HS-27A (cell line): ENCODE results near the gene HES5.

ENCODE experiments used
- DNase-seq: peaks from one replicate; pipeline ENCODE4 v3.0.0-alpha.2; 2012; ENCODE audit warnings: low read depth, missing footprints

HES5 gene

DNA sequence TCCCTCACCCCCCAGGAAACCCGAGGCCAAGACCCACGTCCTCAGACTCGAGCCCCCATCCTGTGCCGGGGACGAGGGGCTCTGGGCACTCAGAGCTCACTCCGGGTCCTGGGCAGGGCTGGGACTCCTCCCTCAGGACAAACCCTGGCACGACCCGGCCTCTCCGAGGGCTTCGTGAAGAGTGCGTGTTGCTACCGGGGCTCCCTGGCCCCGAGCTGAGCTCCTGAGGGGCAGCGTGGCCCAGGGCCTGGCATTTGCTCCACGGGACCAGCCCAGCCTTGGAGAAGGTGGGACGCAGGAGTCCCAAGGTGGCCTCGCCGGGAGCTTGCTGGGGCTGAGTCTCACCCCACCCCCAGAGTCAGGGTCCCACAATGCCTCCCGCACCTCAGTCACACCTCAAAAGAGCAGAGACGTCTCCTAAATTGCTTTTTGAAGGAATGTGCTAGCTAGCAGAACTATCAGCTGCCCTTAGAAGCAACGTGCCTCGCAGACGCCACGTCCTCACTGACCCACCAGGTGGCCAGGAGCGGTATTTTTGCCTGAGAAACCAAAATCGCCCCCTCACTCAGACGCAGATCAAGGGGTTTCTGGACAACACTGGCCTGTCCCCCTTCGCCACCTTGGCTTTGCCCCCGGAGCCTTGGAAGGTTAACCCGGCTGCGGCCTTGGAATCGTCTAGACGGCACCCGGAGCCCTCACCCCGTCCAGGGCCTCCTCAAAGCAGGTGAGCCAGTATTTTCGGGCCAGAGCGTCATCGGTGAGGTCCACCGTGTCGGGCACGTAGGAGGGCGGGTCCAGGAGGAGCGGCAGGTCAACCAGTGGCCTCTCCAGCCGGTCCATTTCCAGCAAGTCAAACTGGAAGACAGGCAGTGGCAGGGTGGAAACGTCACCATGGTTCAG lies 14.9 kb downstream of the HES5 start:
- no peak for DNase-seq

DNA sequence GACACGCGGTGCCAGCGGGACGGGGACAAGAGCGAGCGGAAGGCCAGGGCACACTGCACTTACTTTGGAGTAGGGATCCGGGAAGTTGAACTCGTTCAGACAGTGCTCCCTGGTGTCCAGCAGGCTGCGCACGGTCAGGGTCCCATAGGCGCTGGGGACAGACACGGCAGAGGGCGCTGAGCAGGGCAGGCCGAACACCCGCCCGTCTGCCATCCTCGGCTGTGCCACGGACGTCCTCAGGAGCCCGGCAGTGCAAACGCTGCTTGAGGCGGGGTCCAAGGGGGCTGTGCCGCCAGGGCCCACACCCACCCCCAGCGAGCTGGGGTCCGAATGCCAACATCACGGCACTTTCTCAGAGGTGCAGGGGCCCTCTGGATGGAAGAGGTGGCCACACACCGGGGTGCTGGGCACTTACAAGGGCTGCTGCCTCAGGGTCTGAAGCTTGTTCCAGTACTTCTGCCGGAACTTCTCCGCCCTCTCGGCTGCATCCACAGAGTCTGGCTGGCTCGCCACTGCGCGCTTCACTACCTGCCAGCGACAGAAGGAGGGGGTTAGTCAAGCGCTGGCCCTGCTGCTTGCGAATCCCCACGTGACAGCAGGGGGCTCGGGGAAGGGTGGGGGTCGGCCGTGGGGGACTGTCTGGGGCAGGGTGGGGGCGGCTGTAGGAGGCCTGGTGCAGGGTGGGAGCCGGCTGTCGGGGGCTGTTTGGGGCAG lies 16.0 kb downstream of the HES5 start:
- no peak for DNase-seq

DNA sequence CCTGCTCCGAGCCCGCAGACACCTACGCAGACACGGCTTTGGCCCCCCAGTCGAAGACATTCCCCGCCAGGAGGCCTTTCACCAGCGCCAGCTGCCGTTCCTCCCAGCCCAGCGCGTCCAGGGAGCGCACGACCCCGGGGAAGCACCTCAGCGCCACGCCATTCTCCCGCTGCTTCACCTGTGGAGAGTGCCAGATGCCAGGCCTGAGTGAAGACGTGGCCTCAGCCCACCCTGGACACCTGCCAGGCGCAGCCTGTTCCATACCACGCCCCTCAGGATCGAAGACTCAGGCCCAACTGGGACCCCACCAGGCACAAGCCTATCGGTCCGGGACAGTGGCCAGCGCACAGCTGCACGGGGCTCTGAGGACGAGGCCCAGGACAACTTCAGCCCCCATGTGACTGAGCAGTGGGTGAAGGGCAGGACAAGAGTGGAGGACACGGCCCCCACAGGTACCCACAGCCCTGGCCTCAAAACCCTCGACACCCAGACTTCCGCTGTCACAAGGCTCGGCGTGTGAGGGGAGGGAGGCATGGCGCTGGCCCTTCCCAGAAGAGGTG lies 17.1 kb downstream of the HES5 start:
- DNase-seq, result no peak

DNA sequence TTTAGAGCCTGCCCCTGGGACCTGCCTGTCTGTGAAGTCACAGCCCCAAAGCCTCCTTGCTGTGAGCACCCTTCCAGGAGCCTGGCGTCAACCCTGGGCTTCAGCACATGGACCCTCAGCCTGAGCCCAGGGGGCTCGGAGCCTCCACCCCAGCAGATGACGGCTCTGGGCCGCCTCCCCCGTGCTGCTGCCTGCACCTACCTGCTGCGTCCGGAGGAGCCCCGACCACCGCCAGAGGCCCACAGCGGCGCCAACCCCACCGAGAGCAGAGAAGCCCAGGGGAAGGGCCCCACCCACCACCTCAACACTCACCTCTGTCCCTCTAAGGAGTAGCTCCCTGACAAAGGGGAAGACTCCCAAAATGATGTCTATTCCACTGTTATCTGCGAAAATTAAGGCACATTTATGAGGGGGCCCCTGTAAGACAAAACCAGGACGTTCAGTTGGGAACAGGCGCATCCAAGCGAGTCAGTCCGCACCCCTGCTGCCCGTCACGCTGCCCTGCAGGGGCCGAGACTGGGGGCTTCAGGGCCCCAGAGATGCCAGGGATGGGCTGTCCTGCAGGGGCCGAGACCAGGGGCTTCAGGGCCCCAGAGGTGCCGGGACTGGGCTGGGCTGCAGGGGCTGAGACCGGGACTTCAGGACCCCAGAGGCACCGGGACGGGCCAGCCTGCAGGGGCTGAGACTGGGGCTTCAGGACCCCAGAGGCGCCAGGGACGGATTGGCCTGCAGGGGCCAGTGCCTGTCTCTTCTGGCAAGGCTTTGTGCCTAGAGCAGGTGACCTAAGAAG lies 19.5 kb downstream of the HES5 start:
- DNase-seq, result no peak

DNA sequence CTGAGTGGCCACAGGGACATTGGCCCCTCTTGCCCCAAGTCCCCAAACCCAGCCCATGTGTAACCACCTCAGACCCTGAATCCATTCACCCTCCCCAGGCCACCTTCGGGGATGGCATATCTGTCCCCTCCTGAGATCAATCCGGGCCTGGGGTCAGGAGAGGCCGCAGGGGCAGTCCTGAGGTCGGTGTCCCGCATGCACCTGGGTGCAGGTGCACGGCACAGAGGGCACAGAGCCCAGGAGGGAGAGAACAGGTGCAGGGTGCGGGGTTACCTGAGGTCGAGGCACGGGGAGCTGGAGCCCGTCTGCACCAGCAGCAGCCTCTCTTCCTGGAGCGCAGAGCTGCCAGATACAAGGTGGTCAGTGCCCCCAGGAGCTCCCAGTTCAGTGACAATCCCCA lies 20.5 kb downstream of the HES5 start:
- DNase-seq, result no peak

DNA sequence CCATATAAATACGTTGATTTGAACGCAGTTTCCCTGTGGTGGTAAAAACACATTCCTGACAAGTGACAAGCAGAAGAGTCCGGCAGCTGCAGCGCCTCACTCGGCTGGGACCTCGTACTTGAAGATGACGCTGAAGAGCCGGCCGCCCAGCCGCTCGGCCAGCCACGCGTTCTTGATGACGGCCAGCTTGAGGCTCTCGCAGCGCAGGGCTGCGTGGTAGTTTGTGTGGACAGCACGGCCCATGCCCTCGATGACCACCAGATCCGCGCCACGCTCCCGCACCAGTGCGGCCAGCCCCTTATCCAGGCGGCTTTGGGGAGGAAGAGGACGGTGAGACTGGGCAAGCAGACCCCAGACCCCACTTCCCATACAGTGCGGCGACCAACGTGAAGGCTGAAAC lies 21.3 kb downstream of the HES5 start:
- DNase-seq, result no peak

DNA sequence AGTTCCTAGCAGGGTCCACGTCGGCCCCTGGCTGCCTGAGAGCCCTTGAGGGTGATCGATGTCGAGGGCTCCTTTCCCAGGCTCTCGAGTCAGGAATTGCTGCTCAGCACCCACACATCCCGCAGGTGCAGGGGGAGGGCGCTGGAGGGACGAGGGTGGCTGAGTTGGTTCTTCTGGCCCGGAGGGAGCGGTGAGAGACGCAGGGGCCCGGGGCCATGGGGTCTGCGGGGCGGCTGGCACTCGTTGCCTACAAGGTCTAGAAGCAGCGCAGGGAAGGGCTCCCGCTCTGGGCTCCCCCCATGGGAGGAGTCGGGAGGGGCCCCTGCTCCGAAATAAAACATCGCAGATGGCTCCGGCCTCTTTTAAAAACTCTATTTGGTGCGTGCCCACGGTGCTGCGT lies 21.9 kb downstream of the HES5 start:
- no peak for DNase-seq

DNA sequence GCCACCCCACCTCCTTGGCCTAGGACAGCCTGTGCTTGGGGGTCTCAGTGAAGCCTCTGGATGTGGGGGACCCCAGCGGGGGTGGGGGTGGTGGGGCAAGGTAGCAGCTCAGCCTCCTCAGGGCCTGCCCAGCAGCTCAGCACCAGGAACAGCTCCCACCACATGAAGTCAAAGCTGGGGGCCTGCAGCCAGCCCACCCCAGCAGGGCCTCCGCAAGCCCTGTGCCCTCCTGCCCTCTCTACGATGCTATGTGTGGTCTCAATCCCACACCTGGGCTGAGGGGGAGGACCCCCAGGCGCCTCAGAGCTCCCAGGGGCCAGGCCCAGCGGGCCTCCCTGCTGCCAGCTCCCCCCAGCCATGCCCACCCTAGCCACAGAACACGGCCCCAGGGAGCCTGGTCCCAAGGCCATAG lies 22.3 kb downstream of the HES5 start:
- no peak for DNase-seq

DNA sequence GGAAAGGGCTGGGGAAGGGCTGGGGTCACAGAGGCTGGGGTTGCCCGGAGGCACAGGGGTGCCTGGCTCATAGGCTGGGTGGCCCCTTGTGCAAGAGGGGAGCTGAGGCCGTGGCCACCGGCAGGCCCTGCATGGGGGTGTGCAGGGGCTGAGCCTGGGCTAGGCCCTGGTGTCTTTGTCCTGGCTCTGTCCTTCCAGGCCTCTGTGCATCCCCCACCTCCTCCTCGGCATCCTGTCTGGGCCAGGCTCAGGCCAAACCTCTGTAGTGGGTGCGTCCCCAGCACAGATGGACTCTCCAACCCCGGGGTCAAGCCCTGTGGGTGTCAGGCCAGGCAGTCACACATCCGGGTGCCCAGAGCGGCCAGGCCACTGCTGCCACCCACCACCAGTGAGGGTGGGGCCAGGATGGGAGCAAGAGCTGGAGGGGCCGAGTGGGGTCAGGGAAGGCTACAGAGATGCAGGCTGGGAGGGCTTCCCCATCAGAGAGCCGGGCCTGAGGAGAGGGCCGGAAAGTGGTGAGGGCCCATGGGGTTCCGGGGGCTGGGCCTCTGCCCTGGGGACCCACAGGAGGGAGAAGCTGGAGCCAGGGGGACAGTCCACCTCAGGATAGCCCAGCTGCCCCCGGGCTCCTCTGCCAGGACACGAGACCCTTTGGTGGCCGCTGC lies 23.0 kb downstream of the HES5 start:
- DNase-seq, result no peak

DNA sequence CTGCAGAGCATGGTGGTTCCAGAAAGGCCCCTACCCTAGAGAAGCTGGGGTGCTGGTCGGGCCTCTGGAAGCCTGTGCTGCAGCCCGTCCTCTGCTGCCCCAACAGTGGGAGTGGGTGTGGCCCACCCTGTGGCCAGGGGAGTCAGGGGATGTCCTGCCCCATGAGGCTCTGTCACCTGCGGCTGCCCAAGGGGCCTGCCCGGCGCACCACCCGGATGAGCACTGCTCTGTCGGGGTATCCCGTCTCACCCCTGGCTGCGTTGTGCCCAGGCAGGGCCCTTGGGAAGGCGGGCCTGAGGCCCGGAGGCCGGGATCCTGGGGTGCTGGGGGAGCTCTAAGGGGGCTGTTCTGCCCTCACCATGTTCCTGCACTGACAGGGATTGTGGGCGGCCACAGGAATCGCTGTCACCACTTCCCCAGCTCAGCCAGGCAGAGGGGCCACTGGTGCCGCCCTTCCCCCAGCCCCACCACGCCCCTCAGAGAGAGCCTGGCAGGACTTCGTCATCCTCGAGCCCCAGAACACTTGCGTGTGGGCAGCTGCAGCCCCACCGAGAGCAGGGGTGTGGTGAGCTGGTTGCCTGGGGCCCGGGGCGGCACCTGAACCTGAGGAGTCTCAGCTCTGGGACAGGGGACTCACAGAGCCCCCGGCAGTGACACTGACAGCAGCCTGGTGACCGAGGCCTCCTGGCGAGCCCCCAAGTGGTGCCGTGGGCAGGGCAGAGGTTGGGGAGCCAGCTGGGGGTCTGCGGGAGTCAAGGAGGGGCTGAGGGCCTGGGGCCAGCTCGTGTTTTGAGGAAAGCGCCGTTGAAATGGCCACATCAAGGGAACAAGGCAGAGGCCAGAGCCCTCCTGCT lies 23.8 kb downstream of the HES5 start:
- no peak for DNase-seq

DNA sequence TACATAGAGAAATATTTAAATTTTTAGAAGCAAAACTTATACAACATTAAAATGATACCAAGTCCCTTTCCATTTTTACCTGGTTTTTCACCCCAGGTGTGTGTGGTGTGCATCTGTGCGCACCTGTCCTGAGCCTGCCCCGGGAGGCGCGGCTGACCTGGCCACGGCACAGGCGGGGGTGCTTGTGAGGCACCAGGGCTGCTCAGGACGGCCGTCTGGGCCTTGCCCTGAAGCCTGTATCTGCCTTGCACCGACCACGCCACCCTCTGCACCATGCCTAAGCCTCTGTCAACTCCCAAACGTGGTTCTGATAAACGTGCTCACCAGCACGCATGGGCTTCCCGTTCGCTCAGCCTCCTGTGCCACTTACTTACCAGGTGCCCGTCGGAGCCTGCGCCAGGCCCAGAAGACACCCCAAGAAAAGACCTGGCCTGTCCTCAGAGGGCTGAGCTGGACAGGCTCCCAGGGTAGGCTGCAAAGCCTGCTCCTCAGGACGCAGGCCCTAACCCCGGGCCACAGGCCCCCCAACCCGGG lies 24.5 kb downstream of the HES5 start:
- DNase-seq, result no peak

DNA sequence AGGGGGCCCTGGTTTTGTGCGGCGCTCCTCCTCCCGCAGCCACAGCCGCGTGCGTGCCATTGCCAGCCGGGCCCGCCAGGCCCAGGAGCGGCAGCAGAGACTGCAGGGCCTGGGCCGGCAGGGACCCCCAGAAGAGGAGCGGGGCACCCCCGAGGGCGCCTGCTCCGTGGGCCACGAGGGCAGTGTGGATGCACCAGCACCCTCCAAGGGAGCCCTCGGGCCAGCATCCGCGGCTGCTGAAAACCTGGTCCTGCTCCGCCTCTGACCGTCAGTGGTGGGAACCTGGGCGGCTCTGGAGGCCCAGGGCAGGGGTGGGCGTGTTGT lies 25.2 kb downstream of the HES5 start:
- no peak for DNase-seq

DNA sequence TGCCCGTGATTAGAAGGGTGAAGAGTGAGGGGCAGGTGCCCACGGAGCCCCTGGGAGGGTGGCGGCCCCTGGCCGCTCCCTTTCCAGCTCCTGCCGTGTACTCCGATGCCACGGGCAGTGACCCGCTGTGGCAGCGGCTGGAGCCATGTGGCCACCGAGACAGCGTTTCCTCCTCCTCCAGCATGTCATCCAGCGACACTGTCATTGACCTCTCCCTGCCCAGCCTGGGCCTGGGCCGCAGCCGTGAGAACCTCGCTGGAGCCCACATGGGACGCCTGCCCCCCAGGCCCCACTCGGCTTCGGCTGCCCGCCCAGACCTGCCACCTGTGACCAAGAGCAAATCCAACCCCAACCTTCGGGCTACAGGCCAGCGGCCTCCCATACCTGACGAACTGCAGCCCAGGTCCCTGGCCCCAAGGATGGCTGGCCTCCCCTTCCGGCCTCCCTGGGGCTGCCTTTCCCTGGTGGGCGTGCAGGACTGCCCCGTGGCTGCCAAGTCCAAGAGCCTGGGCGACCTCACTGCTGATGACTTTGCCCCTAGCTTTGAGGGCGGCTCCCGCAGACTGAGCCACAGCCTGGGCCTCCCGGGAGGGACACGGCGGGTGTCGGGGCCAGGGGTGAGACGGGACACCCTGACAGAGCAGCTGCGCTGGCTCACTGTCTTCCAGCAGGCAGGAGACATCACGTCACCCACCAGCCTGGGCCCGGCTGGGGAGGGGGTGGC lies 25.7 kb downstream of the HES5 start:
- DNase-seq, result no peak

DNA sequence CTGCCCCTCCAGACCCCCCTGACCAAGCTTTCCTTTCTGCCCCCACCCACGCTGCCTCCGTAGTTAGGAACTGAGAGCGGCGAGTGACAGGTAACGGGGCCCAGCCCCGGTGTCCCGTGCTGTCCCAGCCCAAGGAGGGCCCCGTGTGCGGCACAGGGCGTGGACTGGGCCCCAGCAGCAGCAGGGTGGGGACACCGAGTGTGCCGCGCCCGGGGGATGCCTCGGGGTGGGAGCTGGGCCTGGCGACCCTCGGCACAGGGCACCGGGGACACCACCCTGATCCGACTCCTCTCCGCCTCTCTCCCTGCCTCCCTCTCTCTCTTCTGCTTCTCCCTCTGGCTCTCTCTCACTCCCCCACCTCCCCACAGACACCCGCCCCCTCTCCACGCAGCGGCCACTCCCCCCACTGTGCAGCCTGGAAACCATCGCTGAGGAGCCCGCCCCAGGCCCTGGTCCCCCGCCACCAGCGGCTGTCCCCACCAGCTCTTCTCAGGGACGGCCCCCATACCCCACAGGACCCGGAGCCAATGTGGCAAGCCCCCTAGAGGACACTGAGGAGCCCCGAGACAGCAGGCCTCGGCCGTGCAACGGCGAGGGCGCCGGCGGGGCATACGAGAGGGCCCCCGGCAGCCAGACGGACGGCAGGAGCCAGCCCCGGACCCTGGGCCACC lies 26.4 kb downstream of the HES5 start:
- no peak for DNase-seq

DNA sequence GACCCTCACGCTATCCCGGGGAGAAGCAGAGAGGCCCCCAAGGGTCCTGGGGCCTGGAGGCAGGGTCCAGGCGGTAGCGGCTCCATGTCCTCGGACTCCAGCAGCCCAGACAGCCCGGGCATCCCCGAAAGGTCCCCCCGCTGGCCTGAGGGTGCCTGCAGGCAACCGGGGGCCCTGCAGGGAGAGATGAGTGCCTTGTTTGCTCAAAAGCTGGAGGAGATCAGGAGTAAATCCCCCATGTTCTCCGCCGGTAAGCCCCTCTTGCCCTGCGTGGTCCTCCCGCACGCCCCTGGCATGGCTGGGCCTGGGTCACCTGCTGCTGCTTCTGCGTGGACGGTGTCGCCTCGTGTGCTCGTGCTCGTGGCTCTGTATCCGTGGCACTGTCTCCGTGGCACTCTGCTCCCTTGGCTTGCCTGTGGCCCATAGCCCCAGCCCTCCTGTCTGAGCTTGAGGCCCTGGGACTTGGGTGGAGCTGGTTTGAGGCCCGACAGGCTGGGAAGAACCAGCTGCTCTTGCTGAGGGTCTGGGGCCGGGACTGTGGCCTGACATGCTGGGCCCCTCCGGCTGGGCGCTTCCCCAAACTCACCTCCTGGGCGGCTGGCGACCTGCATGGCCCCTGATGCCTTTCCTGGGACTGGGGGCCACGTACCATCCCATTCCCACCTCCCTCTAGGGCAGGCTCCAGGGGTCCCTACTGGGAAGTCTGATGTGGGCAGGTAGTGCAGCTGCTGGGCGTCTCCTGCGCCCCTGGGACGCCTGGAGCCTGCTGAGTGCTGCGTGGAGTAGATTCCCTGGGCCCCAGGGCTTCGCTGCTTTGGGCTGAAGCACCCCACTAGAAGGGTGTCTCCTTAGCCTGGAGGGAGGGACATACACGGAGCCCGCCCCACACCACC lies 27.2 kb downstream of the HES5 start:
- DNase-seq, result no peak

DNA sequence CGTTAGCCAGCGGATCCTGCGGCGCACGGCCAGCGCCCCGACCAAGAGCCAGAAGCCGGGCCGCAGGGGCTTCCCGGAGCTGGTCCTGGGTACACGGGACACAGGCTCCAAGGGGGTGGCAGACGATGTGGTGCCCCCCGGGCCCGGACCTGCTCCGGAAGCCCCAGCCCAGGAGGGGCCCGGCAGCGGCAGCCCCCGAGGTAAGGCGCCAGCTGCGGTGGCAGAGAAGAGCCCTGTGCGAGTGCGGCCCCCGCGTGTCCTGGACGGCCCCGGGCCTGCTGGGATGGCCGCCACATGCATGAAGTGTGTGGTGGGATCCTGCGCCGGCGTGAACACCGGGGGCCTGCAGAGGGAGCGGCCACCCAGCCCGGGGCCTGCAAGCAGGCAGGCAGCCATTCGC lies 27.9 kb downstream of the HES5 start:
- DNase-seq, result no peak

DNA sequence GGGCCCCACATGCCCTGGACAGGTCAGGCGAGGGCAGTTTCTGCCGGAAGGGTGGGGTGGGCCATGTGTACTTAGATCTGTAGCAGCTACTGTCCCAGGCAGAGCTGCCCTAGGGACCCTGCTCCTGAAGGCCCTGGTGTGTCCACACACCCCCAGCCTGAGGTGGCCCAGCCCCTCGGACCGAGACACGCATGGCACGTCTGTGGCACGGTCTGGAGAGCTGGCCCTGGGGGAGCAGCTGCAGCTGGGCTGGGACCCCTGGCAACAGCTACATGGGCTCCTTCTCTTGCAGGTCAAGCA lies 28.3 kb downstream of the HES5 start:
- no peak for DNase-seq

DNA sequence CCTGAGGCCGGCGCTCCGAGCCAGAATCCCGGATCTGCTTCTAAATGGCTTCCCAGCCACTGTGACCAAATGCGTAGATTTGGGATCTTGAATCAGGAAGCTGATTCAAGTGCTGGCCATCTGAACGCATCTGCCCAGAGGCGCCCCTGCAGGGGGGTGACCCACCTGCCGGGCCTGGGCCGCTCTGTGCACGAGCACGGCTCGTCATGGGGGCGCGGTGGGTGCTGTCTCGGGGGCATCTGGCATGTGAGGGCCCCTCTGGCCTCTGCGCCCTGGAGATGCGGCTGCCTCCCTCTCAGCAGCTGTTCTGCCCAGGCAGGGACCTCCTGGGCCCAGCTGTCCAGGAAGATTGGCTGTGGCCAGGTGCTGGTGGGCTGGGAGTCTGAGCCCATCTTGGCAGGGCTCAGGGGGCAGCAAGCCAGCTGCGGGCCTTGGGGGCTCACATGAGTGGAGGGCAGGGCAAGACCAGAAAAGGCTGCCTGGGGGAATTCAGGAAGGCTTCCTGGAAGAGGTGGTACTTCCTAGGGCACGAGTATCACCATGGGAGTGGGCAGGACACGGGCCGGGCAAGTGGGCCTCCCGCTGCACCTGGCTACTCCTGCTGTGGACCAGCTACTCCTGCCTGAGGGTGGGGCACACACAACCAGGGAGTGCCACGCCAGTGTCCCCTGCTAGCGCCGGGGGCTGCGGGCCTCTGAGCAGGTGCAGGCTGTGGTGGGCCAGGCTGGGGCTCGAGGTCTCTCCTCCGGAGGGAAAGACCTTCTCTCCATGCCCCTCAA lies 28.8 kb downstream of the HES5 start:
- DNase-seq, result no peak
